Myocyte (in vitro differentiated cells): ENCODE results near the gene SLC22A12. TPM values are rescaled to one million over a fixed set of nuclear protein-coding genes. Genes with fewer than 3 reads are reported as not detected.

ENCODE experiments used
- DNase-seq: peaks from one replicate; pipeline ENCODE4 v3.0.0-alpha.2; 2012; ENCODE audit warnings: low read depth
- total RNA-seq: library from RNA; depleted of rRNA; stranded (reverse); fragments of >200 nt; gene quantifications from 2 replicates; pipeline ENCODE4 v1.2.3, GENCODE V29; 2014

Gene SLC22A12
- total RNA-seq, 1 donor from 2014 or later: not detected

- no peak for DNase-seq
These were observed 52.3 kb downstream of the SLC22A12 start for GRCh38 chr11:64643256-64643881.

- DNase-seq: no peak
These were observed 53.1 kb downstream of the SLC22A12 start for GRCh38 chr11:64643920-64644646.

GRCh38 chr11:64644647-64645275, 53.7 kb downstream of the SLC22A12 start:
- DNase-seq: no peak

GRCh38 chr11:64647019-64647779, 56.2 kb downstream of the SLC22A12 start:
- peak; percentile 57 for DNase-seq

- DNase-seq: no peak
These were observed 57.5 kb downstream of the SLC22A12 start for GRCh38 chr11:64648551-64648950.

- peak; percentile 62 for DNase-seq
These were observed 58.3 kb downstream of the SLC22A12 start for GRCh38 chr11:64649291-64649697.

- peak; percentile 37 for DNase-seq
These were observed 60.0 kb downstream of the SLC22A12 start for GRCh38 chr11:64650923-64651523.

Other genes starting within 250 kb of the SLC22A12 start
- 26.9 and 30.3 TPM in 2 replicates for gene RPS6KA4, start 232.1 kb upstream of the SLC22A12 start, total RNA-seq
- not detected in 2 replicates for gene SLC22A11, start 35.3 kb upstream of the SLC22A12 start, total RNA-seq
- gene NRXN2, start 132.0 kb downstream of the SLC22A12 start, total RNA-seq: 16.3 and 40.8 TPM in 2 replicates
- 0.62 and 2.3 TPM in 2 replicates for gene RASGRP2, start 152.9 kb downstream of the SLC22A12 start, total RNA-seq
- gene PYGM, start 168.8 kb downstream of the SLC22A12 start, total RNA-seq: 23.5 and 24.9 TPM in 2 replicates
- 97.3 and 141 TPM in 2 replicates for gene SF1, start 187.3 kb downstream of the SLC22A12 start, total RNA-seq
- 7.1 and 10.8 TPM in 2 replicates for gene MAP4K2, start 212.0 kb downstream of the SLC22A12 start, total RNA-seq
- 10.5 and 13.7 TPM in 2 replicates for gene MEN1, start 219.3 kb downstream of the SLC22A12 start, total RNA-seq